B cell (primary cell): ENCODE results near the gene ST3GAL3. TPM values are rescaled to one million over a fixed set of nuclear protein-coding genes. Genes with fewer than 3 reads are reported as not detected.
A peak's percentile ranks its signal among the peaks of the same experiment; 100 is the strongest.

Experiments
- ATAC-seq: fragments of 200-7000 bp; cut with Tn5 transposase; one replicate; pipeline ENCODE4 v1.10.0; 2021; ENCODE audit warnings: low read depth, mild to moderate bottlenecking, moderate number of reproducible peaks, moderate library complexity
- CTCF ChIA-PET: fragments of 350-600 bp; sonication (Branson Sonifier 250); formaldehyde crosslinking; loops from one replicate; lab custom pipeline; 2021; ENCODE audit warnings: antibody characterized with exemption, inconsistent platforms; lab: Charles Lee
- POLR2A ChIA-PET: fragments of 350-600 bp; sonication (Branson Sonifier 250); formaldehyde crosslinking; loops from one replicate; lab custom pipeline; 2021; ENCODE audit warnings: antibody characterized with exemption; lab: Charles Lee
- DNase-seq: peaks from one replicate; pipeline ENCODE4 v3.0.0; 2013
- H2AFZ ChIP-seq: 2 replicates; pipeline ENCODE4 v1.6.1; 2012; ENCODE audit warnings: mild to moderate bottlenecking, low read depth, low read length; ENCODE audit not compliant: insufficient read depth, poor library complexity, severe bottlenecking
- H3K27ac ChIP-seq, 2 donors: 1 replicate in 1 of 2; 2 replicates in 1 of 2; pipeline ENCODE4 v1.5.1; 2012 to 2013; ENCODE audit warnings: low read length in 2 of 2, mild to moderate bottlenecking in 2 of 2, moderate library complexity in 1 of 2
- H3K27me3 ChIP-seq, 4 experiments: fragments of 200-600 bp in 1 of 4; sonication (generic) in 1 of 4; replicated peaks in 1 of 4; 1 replicate in 2 of 4; 2 replicates in 2 of 4; pipeline versions ENCODE4 v1.6.1 to v1.7.0; 2013 to 2016; ENCODE audit warnings: low read length in 3 of 4, mild to moderate bottlenecking in 2 of 4, mixed read lengths in 1 of 4, moderate library complexity in 1 of 4; ENCODE audit not compliant: insufficient read depth in 4 of 4, control insufficient read depth in 3 of 4; ENCODE audit errors: control extremely low read depth in 1 of 4
- H3K36me3 ChIP-seq, 2 experiments: replicated peaks in 1 of 2; 1 replicate in 1 of 2; 2 replicates in 1 of 2; pipeline versions ENCODE4 v1.6.1 to v1.7.1; 2013; ENCODE audit warnings: low read length in 1 of 2; ENCODE audit not compliant: insufficient read depth in 2 of 2, control insufficient read depth in 1 of 2; ENCODE audit errors: control extremely low read depth in 1 of 2, extremely low read depth in 1 of 2
- H3K4me1 ChIP-seq, 2 donors: fragments of 200-600 bp in 1 of 2; sonication (generic) in 1 of 2; 1 replicate in 1 of 2; 2 replicates in 1 of 2; pipeline versions ENCODE4 v1.5.1 to v1.6.1; 2013 to 2017; ENCODE audit warnings: low read length in 2 of 2; ENCODE audit not compliant: control insufficient read depth in 2 of 2, insufficient read depth in 2 of 2
- H3K4me2 ChIP-seq: replicated peaks from 2 replicates; pipeline ENCODE3; 2012; ENCODE audit warnings: mild to moderate bottlenecking, low read depth, low read length; ENCODE audit not compliant: poor library complexity, severe bottlenecking
- H3K4me3 ChIP-seq, 5 experiments: fragments of 200-600 bp in 1 of 5; sonication (generic) in 1 of 5; 1 replicate in 3 of 5; 2 replicates in 2 of 5; pipeline versions ENCODE4 v1.5.1 to v1.7.0; 2011 to 2016; ENCODE audit warnings: low read length in 4 of 5, mild to moderate bottlenecking in 4 of 5, low read depth in 2 of 5, control low read depth in 1 of 5, moderate library complexity in 1 of 5; ENCODE audit not compliant: insufficient read depth in 1 of 5; ENCODE audit errors: control extremely low read depth in 1 of 5, extremely low read depth in 1 of 5
- H3K79me2 ChIP-seq: fragments of 200-600 bp; sonication (generic); one replicate; pipeline ENCODE4 v1.6.0; 2016; ENCODE audit warnings: low read length; ENCODE audit not compliant: control insufficient read depth, insufficient read depth
- H3K9ac ChIP-seq: fragments of 200-600 bp; sonication (generic); 2 replicates; pipeline ENCODE4 v1.6.1; 2017; ENCODE audit warnings: mild to moderate bottlenecking, low read length, moderate library complexity
- H3K9me3 ChIP-seq, 3 donors: one replicate each; pipeline versions ENCODE4 v1.6.1 to v1.7.1; 2013; ENCODE audit warnings: low read length in 2 of 3; ENCODE audit not compliant: control insufficient read depth in 2 of 3, insufficient read depth in 1 of 3; ENCODE audit errors: control extremely low read depth in 1 of 3
- H4K20me1 ChIP-seq: 2 replicates; pipeline ENCODE4 v1.6.0; 2012; ENCODE audit warnings: mild to moderate bottlenecking, low read length; ENCODE audit not compliant: insufficient read depth, control insufficient read depth, poor library complexity, severe bottlenecking
- H3K27ac Mint-ChIP-seq: one replicate; pipeline ENCODE4 v1.8.0; 2021; ENCODE audit warnings: mixed read lengths
- H3K27me3 Mint-ChIP-seq: one replicate; pipeline ENCODE4 v1.8.0; 2021; ENCODE audit warnings: mixed read lengths
- H3K4me1 Mint-ChIP-seq: one replicate; pipeline ENCODE4 v1.8.0; 2021; ENCODE audit warnings: mixed read lengths
- H3K4me3 Mint-ChIP-seq: one replicate; pipeline ENCODE4 v1.8.0; 2021; ENCODE audit warnings: mixed read lengths
- H3K9me3 Mint-ChIP-seq: one replicate; pipeline ENCODE4 v1.8.0; 2022; ENCODE audit warnings: mixed read lengths; ENCODE audit not compliant: insufficient read depth
- CTCF ChIP-seq: fragments of 200-600 bp; IDR thresholded peaks from one replicate; pipeline ENCODE4 v1.8.0; 2022; ENCODE audit warnings: antibody characterized with exemption, mild to moderate bottlenecking
- EZH2 ChIP-seq: IDR thresholded peaks from 2 replicates; pipeline ENCODE4 v1.6.1; 2012; ENCODE audit warnings: borderline replicate concordance, low read depth, mild to moderate bottlenecking, moderate library complexity, low read length; ENCODE audit not compliant: insufficient read depth, poor library complexity, severe bottlenecking
- WGBS: methylation state at CpG from one replicate; pipeline ENCODE4 v1.1.5; 2013; ENCODE audit warnings: missing lambda C conversion rate; ENCODE audit not compliant: insufficient coverage; 5-methylcytosine and 5-hydroxymethylcytosine counted together
- intact Hi-C: fragments of 100-400 bp; cut with micrococcal nuclease; formaldehyde crosslinking; loops from one replicate; pipeline ENCODE4 v1.10.0; 2022
- polyA plus RNA-seq: library from polyadenylated mRNA; depleted of rRNA; stranded (reverse); fragments of >200 nt; gene quantifications from 2 replicates; pipeline ENCODE4 v1.2.3, GENCODE V29; 2012
- total RNA-seq, 2 donors: library from RNA; stranded (reverse); fragments of 120-200 nt in 1 of 2; gene quantifications; 1 replicate in 1 of 2; 2 replicates in 1 of 2; pipeline versions ENCODE4 v1.2.3 to v1.2.4, GENCODE V29; 2013 to 2022

The ST3GAL3 gene
- total and polyA plus RNA-seq, 2 donors (not counting 1 experiment from before 2014, with no cell fraction given), result 16.8 to 31.4 TPM

GRCh38 chr1:43705982-43706597 lies 1.2 kb upstream of the ST3GAL3 start:
- Histone ChIP-seq H3K4me1 (peaks cover 10 to 17% of the 10 kb centered on the region in 2 donors), H3K9ac (peak overlapping the region; percentile 88), H3K9me3 (no peaks in the 10 kb centered on the region), H3K79me2 (peaks cover 21% of the 10 kb centered on the region), H3K4me3 (peak overlapping the region in 2 of 5 experiments; percentile 64 to 73), H4K20me1 (no peaks in the 10 kb centered on the region), H2AFZ (no peak overlapping the region), H3K4me2 (peak overlapping the region; percentile 92), H3K27me3 (no peaks in the 10 kb centered on the region), H3K36me3 (peaks cover 4 to 31% of the 10 kb centered on the region in 2 experiments), H3K27ac (no peak overlapping the region)
- no peak for TF ChIP-seq CTCF
- Mint-ChIP-seq H3K9me3 (no peaks in the 10 kb centered on the region), H3K27ac (peak overlapping the region; percentile 66), H3K4me1 (peaks cover 29% of the 10 kb centered on the region), H3K27me3 (no peaks in the 10 kb centered on the region), H3K4me3 (peak overlapping the region; percentile 91)
- 65% methylated on average over 5 of the region's 5 CpGs for WGBS
- DNase-seq (peak; percentile 22), ATAC-seq (no peak)
- ChIA-PET CTCF (interaction anchor here (1.5 kb wide), 2 partner anchors 19 to 229 kb away, joined by 3 to 4 read pairs; no protein-coding TSS in a partner anchor), POLR2A (interaction anchor here (2.4 kb wide), 1 partner anchor 56 kb away, joined by 10 read pairs; the partner anchor contains the start of gene KDM4A)
- intact Hi-C loops, result loop anchor here (2.0 to 10.0 kb wide), 3 partner anchors 55 to 286 kb away; partner anchors contain the start of genes ATP6V0B, B4GALT2, CCDC24 and DPH2

- intact Hi-C loops, result loop anchor here (2.0 to 10.0 kb wide), 3 partner anchors 56 to 286 kb away; partner anchors contain the start of genes ATP6V0B, B4GALT2, CCDC24 and DPH2
- H3K36me3 ChIP-seq, result peaks cover 4 to 28% of the 10 kb centered on the region in 2 experiments
- 10% methylated on average over 30 of the region's 30 CpGs for WGBS
- no peak for TF ChIP-seq CTCF
- no peak for TF ChIP-seq EZH2
- DNase-seq, result no peak
- peaks cover 26% of the 10 kb centered on the region for H3K79me2 ChIP-seq
- H3K27ac Mint-ChIP-seq, result peak overlapping the region; percentile 78
- peak overlapping the region; percentile 86 for H2AFZ ChIP-seq
- no peaks in the 10 kb centered on the region for H3K9me3 ChIP-seq
- ATAC-seq, result no peak
- H3K4me3 ChIP-seq, result peak overlapping the region; percentile 54 to 81 (median 73)
- no peaks in the 10 kb centered on the region for H4K20me1 ChIP-seq
- peak overlapping the region; percentile 91 for H3K4me3 Mint-ChIP-seq
- H3K4me1 ChIP-seq, result peaks cover 10 to 17% of the 10 kb centered on the region in 2 donors
- peak overlapping the region; percentile 17 to 18 for H3K27ac ChIP-seq
- H3K4me2 ChIP-seq, result peak overlapping the region; percentile 92
- H3K27me3 ChIP-seq, result no peaks in the 10 kb centered on the region
- ChIA-PET CTCF (interaction anchor here (0.6 to 1.5 kb wide), 5 partner anchors 19 to 912 kb away, joined by 3 to 5 read pairs (median 3); partner anchors contain the start of gene KDM4A), POLR2A (interaction anchor here (0.6 to 2.4 kb wide), 2 partner anchors 56 to 339 kb away, joined by 3 to 10 read pairs; partner anchors contain the start of genes ELOVL1 and KDM4A)
- peaks cover 29% of the 10 kb centered on the region for H3K4me1 Mint-ChIP-seq
- no peaks in the 10 kb centered on the region for H3K9me3 Mint-ChIP-seq
- H3K27me3 Mint-ChIP-seq, result no peaks in the 10 kb centered on the region
- peak overlapping the region; percentile 88 for H3K9ac ChIP-seq
Observed at GRCh38 chr1:43706598-43707189, 642 bp upstream of the ST3GAL3 start.
